IMR-90 (cell line): ENCODE data around the gene ARFGEF3. TPM values are rescaled to one million over a fixed set of nuclear protein-coding genes. Genes with fewer than 3 reads are reported as not detected.

Experiments used
- ATAC-seq: fragments of 200-7000 bp; cut with Tn5 transposase; 2 replicates; pipeline ENCODE4 v1.9.1; 2020; ENCODE audit warnings: low read depth, mild to moderate bottlenecking, moderate library complexity
- BruUV-seq: library from RNA; stranded (reverse); fragments of 400-500 nt; replicated peaks from 2 replicates; lab custom pipeline; 2021; lab: Mats Ljungman, UMichigan
- CTCF ChIA-PET: fragments of 300-600 bp; formaldehyde crosslinking; extraction: SDS; loops from one replicate; lab custom pipeline; 2021; ENCODE audit warnings: antibody characterized with exemption; lab: Yijun Ruan, JAX
- POLR2A ChIA-PET: fragments of 300-600 bp; sonication (Branson Sonifier 250); formaldehyde crosslinking; loops from one replicate; lab custom pipeline; 2022; ENCODE audit warnings: antibody characterized with exemption; ENCODE audit not compliant: unreplicated experiment; lab: Charles Lee
- DNase-seq: peaks from one replicate; pipeline ENCODE4 v3.0.0; 2013
- H2AFZ ChIP-seq: replicated peaks from 2 replicates; pipeline ENCODE3; 2013; ENCODE audit warnings: low read length, mild to moderate bottlenecking; ENCODE audit not compliant: poor library complexity
- H2AK5ac ChIP-seq: 2 replicates; pipeline ENCODE4 v1.6.1; 2013; ENCODE audit warnings: low read depth, low read length, inconsistent platforms
- H2AK9ac ChIP-seq: replicated peaks from 2 replicates; pipeline ENCODE3; 2013; ENCODE audit warnings: mild to moderate bottlenecking, low read depth, low read length, moderate library complexity; ENCODE audit not compliant: poor library complexity
- H2BK120ac ChIP-seq: 2 replicates; pipeline ENCODE4 v1.6.1; 2013; ENCODE audit warnings: low read depth, low read length, inconsistent platforms
- H2BK15ac ChIP-seq: 3 replicates; pipeline ENCODE4 v1.6.1; 2013; ENCODE audit warnings: low read depth, low read length, inconsistent platforms
- H2BK20ac ChIP-seq: 2 replicates; pipeline ENCODE4 v1.6.1; 2013; ENCODE audit warnings: low read depth, mild to moderate bottlenecking, inconsistent platforms, low read length, moderate library complexity
- H2BK5ac ChIP-seq: 2 replicates; pipeline ENCODE4 v1.6.1; 2013; ENCODE audit warnings: mild to moderate bottlenecking, low read depth, low read length, inconsistent platforms; ENCODE audit not compliant: poor library complexity, severe bottlenecking
- H3K14ac ChIP-seq: replicated peaks from 2 replicates; pipeline ENCODE4 v1.6.1; 2013; ENCODE audit warnings: low read depth, low read length, inconsistent platforms
- H3K18ac ChIP-seq: 2 replicates; pipeline ENCODE4 v1.6.1; 2013; ENCODE audit warnings: low read depth, low read length, control low read depth
- H3K23ac ChIP-seq: 2 replicates; pipeline ENCODE4 v1.6.1; 2013; ENCODE audit warnings: low read depth, low read length, inconsistent platforms
- H3K27ac ChIP-seq: 2 replicates; pipeline ENCODE4 v1.5.1; 2013; ENCODE audit warnings: mild to moderate bottlenecking, control low read depth, low read length; ENCODE audit not compliant: insufficient read depth
- H3K27me3 ChIP-seq: 2 replicates; pipeline ENCODE4 v1.6.1; 2013; ENCODE audit warnings: low read length; ENCODE audit not compliant: control insufficient read depth, insufficient read depth
- H3K36me3 ChIP-seq: 2 replicates; pipeline ENCODE4 v1.6.1; 2013; ENCODE audit warnings: low read length, mixed read lengths; ENCODE audit not compliant: control insufficient read depth, insufficient read depth
- H3K4ac ChIP-seq: 2 replicates; pipeline ENCODE4 v1.6.1; 2013; ENCODE audit warnings: low read depth, low read length, inconsistent platforms
- H3K4me1 ChIP-seq: 2 replicates; pipeline ENCODE4 v1.6.1; 2013; ENCODE audit warnings: low read length, mixed read lengths; ENCODE audit not compliant: control insufficient read depth, insufficient read depth
- H3K4me2 ChIP-seq: 2 replicates; pipeline ENCODE4 v1.6.1; 2013; ENCODE audit warnings: low read depth, mild to moderate bottlenecking, control low read depth, low read length, moderate library complexity
- H3K4me3 ChIP-seq: 2 replicates; pipeline ENCODE4 v1.5.1; 2013; ENCODE audit warnings: low read depth, mild to moderate bottlenecking, control low read depth, low read length, moderate library complexity; ENCODE audit not compliant: insufficient read depth
- H3K56ac ChIP-seq: 2 replicates; pipeline ENCODE4 v1.6.1; 2013; ENCODE audit warnings: low read length, inconsistent platforms; ENCODE audit not compliant: insufficient read depth; ENCODE audit errors: extremely low read depth
- H3K79me1 ChIP-seq, 2 experiments: 2 replicates each; pipeline ENCODE4 v1.6.1; 2013; ENCODE audit warnings: low read length in 2 of 2, inconsistent platforms in 1 of 2, low read depth in 1 of 2
- H3K9ac ChIP-seq: 2 replicates; pipeline ENCODE4 v1.6.1; 2013; ENCODE audit warnings: low read depth, low read length, control low read depth
- H3K9me1 ChIP-seq: 2 replicates; pipeline ENCODE4 v1.6.1; 2013; ENCODE audit warnings: low read length, inconsistent platforms; ENCODE audit not compliant: insufficient read depth
- H3K9me3 ChIP-seq: 2 replicates; pipeline ENCODE4 v1.6.1; 2013; ENCODE audit warnings: low read length; ENCODE audit not compliant: control insufficient read depth, insufficient read depth
- H4K20me1 ChIP-seq: 2 replicates; pipeline ENCODE4 v1.6.1; 2013; ENCODE audit warnings: low read length, inconsistent platforms; ENCODE audit not compliant: insufficient read depth
- H4K5ac ChIP-seq: 2 replicates; pipeline ENCODE4 v1.6.1; 2013; ENCODE audit warnings: mild to moderate bottlenecking, low read depth, low read length, control low read depth
- H4K8ac ChIP-seq, 2 experiments: 2 replicates each; pipeline ENCODE4 v1.6.1; 2013; ENCODE audit warnings: low read depth in 2 of 2, low read length in 2 of 2, control low read depth in 1 of 2, inconsistent platforms in 1 of 2
- H4K91ac ChIP-seq: 2 replicates; pipeline ENCODE4 v1.6.1; 2013; ENCODE audit warnings: low read depth, low read length, inconsistent platforms; ENCODE audit not compliant: insufficient read depth
- BHLHE40 ChIP-seq: fragments of 150-350 bp; IDR thresholded peaks from 2 replicates; pipeline ENCODE4 v1.6.1; 2016; ENCODE audit warnings: mild to moderate bottlenecking, low read depth, low read length
- CEBPB ChIP-seq: IDR thresholded peaks from 2 replicates; pipeline ENCODE4 v1.6.1; 2012; ENCODE audit warnings: low read depth, low read length, improper control_type of control experiment
- CHD1 ChIP-seq: IDR thresholded peaks from 2 replicates; pipeline ENCODE4 v1.6.1; 2012; ENCODE audit warnings: low read depth, low read length, improper control_type of control experiment
- FOS ChIP-seq: fragments of 150-350 bp; IDR thresholded peaks from 2 replicates; pipeline ENCODE4 v1.6.1; 2016; ENCODE audit warnings: low read depth, low read length
- MAFK ChIP-seq: IDR thresholded peaks from 2 replicates; pipeline ENCODE4 v1.6.1; 2012; ENCODE audit warnings: low read depth, low read length, improper control_type of control experiment
- MAZ ChIP-seq: IDR thresholded peaks from 2 replicates; pipeline ENCODE4 v1.6.1; 2012; ENCODE audit warnings: low read depth, mild to moderate bottlenecking, low read length, improper control_type of control experiment, moderate library complexity, borderline replicate concordance
- MXI1 ChIP-seq: IDR thresholded peaks from 2 replicates; pipeline ENCODE4 v1.6.1; 2012; ENCODE audit warnings: low read depth, mild to moderate bottlenecking, low read length, moderate library complexity, borderline replicate concordance
- NFE2L2 ChIP-seq: fragments of 150-350 bp; IDR thresholded peaks from 2 replicates; pipeline ENCODE4 v1.6.1; 2016; ENCODE audit warnings: low read depth, mild to moderate bottlenecking, low read length
- POLR2A ChIP-seq: IDR thresholded peaks from 2 replicates; pipeline ENCODE4 v1.6.1; 2012; ENCODE audit warnings: mild to moderate bottlenecking, low read depth, low read length
- RAD21 ChIP-seq: IDR thresholded peaks from 2 replicates; pipeline ENCODE4 v1.6.1; 2012; ENCODE audit warnings: low read length, improper control_type of control experiment
- RCOR1 ChIP-seq: IDR thresholded peaks from 2 replicates; pipeline ENCODE4 v1.6.1; 2012; ENCODE audit warnings: mild to moderate bottlenecking, low read length, improper control_type of control experiment; ENCODE audit not compliant: insufficient replicate concordance
- RFX5 ChIP-seq: IDR thresholded peaks from 2 replicates; pipeline ENCODE4 v1.8.0; 2012; ENCODE audit warnings: low read depth, mild to moderate bottlenecking, low read length, moderate library complexity
- SMC3 ChIP-seq: fragments of 150-350 bp; IDR thresholded peaks from 2 replicates; pipeline ENCODE4 v1.6.1; 2016; ENCODE audit warnings: low read depth, mild to moderate bottlenecking, antibody characterized with exemption, low read length, moderate library complexity
- USF2 ChIP-seq: fragments of 150-350 bp; IDR thresholded peaks from 2 replicates; pipeline ENCODE4 v1.6.1; 2017; ENCODE audit warnings: mild to moderate bottlenecking, antibody characterized with exemption, low read length, low read depth
- WGBS, 2 experiments: methylation state at CpG; one replicate each; pipeline versions ENCODE4 v1.1.5 to v1.1.7; 2013; ENCODE audit warnings: missing lambda C conversion rate in 2 of 2; ENCODE audit not compliant: insufficient read length in 1 of 2; ENCODE audit errors: extremely low coverage in 2 of 2; 5-methylcytosine and 5-hydroxymethylcytosine counted together
- dilution Hi-C: fragments of 300-500 bp; cut with HindIII; formaldehyde crosslinking; loops from one replicate; pipeline ENCODE4 v1.14.3; 2018; ENCODE audit warnings: low sequenced_read_pairs; ENCODE audit not compliant: unreplicated experiment
- in situ Hi-C: fragments of 300-500 bp; cut with MboI; formaldehyde crosslinking; loops from 3 replicates; pipeline ENCODE4 v1.14.3; 2019; ENCODE audit warnings: low sequenced_read_pairs, inconsistent platforms, mixed read lengths
- intact Hi-C: fragments of 100-400 bp; cut with micrococcal nuclease; formaldehyde crosslinking; loops from 2 replicates; pipeline ENCODE4 v1.10.0; 2022
- polyA plus RNA-seq, 3 experiments: library from polyadenylated mRNA; depleted of rRNA; stranded (reverse); fragments of >200 nt; gene quantifications; 2 replicates each; pipeline ENCODE4 v1.2.3, GENCODE V29; 2012; ENCODE audit warnings: low replicate concordance in 1 of 3
- total RNA-seq: library from RNA; depleted of rRNA; stranded (reverse); fragments of >200 nt; gene quantifications from 2 replicates; pipeline ENCODE4 v1.2.3, GENCODE V29; 2012
- TF ChIP-seq, protein P1 (sequence below): fragments of 150-350 bp; IDR thresholded peaks from 2 replicates; pipeline ENCODE4 v1.6.1; 2016; ENCODE audit warnings: low read depth, mild to moderate bottlenecking, low read length, moderate library complexity, borderline replicate concordance
- TF ChIP-seq, protein P2 (sequence below): conservative IDR thresholded peaks from 2 replicates; pipeline ENCODE4 v1.5.1; 2012; ENCODE audit warnings: mild to moderate bottlenecking, low read depth, low read length, improper control_type of control experiment

The ARFGEF3 gene
- total and polyA plus RNA-seq, 2 of the 4 experiments (the other 2 are of a cell fraction), result under 0.01 to 0.02 TPM

- ATAC-seq (no peak), DNase-seq (no peak)
- H3K23ac ChIP-seq, result no peak overlapping the region
- no peak overlapping the region for H2AK5ac ChIP-seq
- H2AFZ ChIP-seq, result no peak overlapping the region
- WGBS, 2 experiments, result 32% methylated on average over 3 of the region's 13 CpGs; no CpG with 5 or more reads in 1 of the 2 experiments
- H4K8ac ChIP-seq, result no peak overlapping the region
- no peaks in the 10 kb centered on the region for H3K79me1 ChIP-seq
- no peak overlapping the region for H2BK15ac ChIP-seq
- no peak overlapping the region for H3K14ac ChIP-seq
- intact Hi-C loops (no loop called here), dilution Hi-C loops (no loop called here), in situ Hi-C loops (no loop called here)
- peaks cover 2% of the 10 kb centered on the region; the same call in 1 of the 2 replicates for H3K9me3 ChIP-seq
- no peak overlapping the region for H2BK5ac ChIP-seq
- TF ChIP-seq NFE2L2, result no peak
- TF ChIP-seq MAZ, result no peak
- no peak for TF ChIP-seq USF2
- no peak for TF ChIP-seq CEBPB
- no peak for TF ChIP-seq RAD21
- TF ChIP-seq RCOR1, result no peak
- TF ChIP-seq, protein P1, sequence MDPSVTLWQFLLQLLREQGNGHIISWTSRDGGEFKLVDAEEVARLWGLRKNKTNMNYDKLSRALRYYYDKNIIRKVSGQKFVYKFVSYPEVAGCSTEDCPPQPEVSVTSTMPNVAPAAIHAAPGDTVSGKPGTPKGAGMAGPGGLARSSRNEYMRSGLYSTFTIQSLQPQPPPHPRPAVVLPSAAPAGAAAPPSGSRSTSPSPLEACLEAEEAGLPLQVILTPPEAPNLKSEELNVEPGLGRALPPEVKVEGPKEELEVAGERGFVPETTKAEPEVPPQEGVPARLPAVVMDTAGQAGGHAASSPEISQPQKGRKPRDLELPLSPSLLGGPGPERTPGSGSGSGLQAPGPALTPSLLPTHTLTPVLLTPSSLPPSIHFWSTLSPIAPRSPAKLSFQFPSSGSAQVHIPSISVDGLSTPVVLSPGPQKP, result no peak
- no peak for TF ChIP-seq FOS
- TF ChIP-seq MXI1, result no peak
- no peak for TF ChIP-seq MAFK
- TF ChIP-seq RFX5, result no peak
- TF ChIP-seq SMC3, result no peak
- no peak for TF ChIP-seq CHD1
- no peak for TF ChIP-seq BHLHE40
- TF ChIP-seq POLR2A, result no peak
- TF ChIP-seq, protein P2, sequence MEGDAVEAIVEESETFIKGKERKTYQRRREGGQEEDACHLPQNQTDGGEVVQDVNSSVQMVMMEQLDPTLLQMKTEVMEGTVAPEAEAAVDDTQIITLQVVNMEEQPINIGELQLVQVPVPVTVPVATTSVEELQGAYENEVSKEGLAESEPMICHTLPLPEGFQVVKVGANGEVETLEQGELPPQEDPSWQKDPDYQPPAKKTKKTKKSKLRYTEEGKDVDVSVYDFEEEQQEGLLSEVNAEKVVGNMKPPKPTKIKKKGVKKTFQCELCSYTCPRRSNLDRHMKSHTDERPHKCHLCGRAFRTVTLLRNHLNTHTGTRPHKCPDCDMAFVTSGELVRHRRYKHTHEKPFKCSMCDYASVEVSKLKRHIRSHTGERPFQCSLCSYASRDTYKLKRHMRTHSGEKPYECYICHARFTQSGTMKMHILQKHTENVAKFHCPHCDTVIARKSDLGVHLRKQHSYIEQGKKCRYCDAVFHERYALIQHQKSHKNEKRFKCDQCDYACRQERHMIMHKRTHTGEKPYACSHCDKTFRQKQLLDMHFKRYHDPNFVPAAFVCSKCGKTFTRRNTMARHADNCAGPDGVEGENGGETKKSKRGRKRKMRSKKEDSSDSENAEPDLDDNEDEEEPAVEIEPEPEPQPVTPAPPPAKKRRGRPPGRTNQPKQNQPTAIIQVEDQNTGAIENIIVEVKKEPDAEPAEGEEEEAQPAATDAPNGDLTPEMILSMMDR, result no peak
- POLR2A ChIA-PET, result no interaction called here
- H3K27ac ChIP-seq, result no peak overlapping the region
- no peaks in the 10 kb centered on the region for H3K9me1 ChIP-seq
- H3K27me3 ChIP-seq, result peaks cover 9% of the 10 kb centered on the region
- H3K18ac ChIP-seq, result no peak overlapping the region
- no peak overlapping the region for H4K91ac ChIP-seq
- H4K5ac ChIP-seq, result no peak overlapping the region
- H4K20me1 ChIP-seq, result no peaks in the 10 kb centered on the region
- H3K9ac ChIP-seq, result no peak overlapping the region
- no peak overlapping the region for H2BK120ac ChIP-seq
- CTCF ChIA-PET, result no interaction called here
- H3K4ac ChIP-seq, result no peak overlapping the region
- H3K4me2 ChIP-seq, result no peak overlapping the region
- H3K56ac ChIP-seq, result no peak overlapping the region
- H3K36me3 ChIP-seq, result no peaks in the 10 kb centered on the region
- no peak overlapping the region for H2BK20ac ChIP-seq
- no peaks in the 10 kb centered on the region for H3K4me1 ChIP-seq
- H3K4me3 ChIP-seq, result no peak overlapping the region
- BruUV-seq, result no TSS peak
- H2AK9ac ChIP-seq, result peak overlapping the region; percentile 42
Observed at GRCh38 chr6:138323821-138324220, 162.1 kb downstream of the ARFGEF3 start.
